GM19351 (cell line): ENCODE results near the gene SEPHS2.
"Not testable (repeated sequence)": the region's sequence is repeated elsewhere in the genome, so short reads cannot be mapped to it uniquely, and the experiment has no call there.

Experiments used
- ATAC-seq: cut with Tn5 transposase; IDR thresholded peaks from one replicate; pipeline ENCODE4 v1.9.1; 2021; ENCODE audit warnings: mild to moderate bottlenecking, moderate library complexity; ENCODE audit not compliant: unreplicated experiment

SEPHS2 gene

DNA sequence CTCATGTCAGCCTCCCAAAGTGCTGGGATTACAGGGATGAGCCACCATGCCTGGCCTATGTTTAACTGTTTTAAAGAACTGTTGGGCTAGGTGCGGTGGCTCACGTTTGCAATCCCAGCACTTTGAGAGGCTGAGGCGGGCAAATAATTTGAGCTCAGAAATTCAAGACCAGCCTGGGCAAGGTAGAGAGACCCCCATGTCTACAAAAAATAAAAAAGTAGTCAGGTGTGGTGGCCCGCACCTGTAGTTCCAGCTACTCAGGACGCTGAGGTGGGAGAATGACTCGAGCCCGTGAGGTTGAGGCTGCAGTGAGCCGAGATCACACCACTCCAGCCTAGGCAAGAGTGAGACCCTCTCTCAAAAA, 24.9 kb upstream of the SEPHS2 start:
- peak; percentile 3 for ATAC-seq

GRCh38 chr16:30470170-30470512, 24.5 kb upstream of the SEPHS2 start:
- ATAC-seq, result no peak

DNA sequence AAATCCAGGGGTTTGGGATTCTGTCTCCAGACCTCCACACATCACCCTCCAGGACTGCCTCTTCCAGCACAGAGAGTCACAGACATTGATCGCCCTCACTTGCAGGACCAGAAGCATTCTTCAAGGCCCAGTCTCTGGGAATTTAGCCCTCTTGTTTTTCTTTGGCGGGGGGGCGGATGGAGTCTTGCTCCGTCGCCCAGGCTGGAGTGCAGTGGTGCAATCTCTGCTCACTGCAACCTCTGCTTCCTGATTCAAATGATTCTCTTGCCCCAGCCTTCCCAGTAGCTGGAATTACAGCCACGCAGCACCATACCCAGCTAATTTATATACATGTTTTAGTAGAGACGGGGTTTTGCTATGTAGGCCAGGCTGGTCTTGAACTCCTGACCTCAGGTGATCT, 18.4 kb upstream of the SEPHS2 start:
- ATAC-seq, result no peak

DNA sequence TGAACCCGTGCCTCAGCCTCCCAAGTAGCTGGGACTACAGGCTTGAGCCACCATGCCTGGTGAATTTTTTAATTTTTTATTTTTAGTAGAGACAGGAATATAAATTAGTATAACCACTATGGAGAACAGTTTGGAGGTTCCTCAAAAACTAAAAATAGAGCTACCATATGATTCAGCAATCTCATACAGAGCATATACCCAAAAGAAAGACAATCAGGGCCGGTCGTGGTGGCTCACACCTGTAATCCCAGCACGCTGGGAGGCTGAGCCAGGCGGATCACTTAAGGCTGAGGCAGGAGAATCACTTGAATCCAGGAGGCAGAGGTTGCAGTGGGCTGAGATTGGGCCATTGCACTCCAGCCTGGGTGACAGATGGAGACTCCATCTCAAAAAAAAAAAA, 15.8 kb upstream of the SEPHS2 start:
- ATAC-seq, result not testable (repeated sequence)

- no peak for ATAC-seq
Measured at GRCh38 chr16:30459456-30459855, 13.8 kb upstream of the SEPHS2 start.

DNA sequence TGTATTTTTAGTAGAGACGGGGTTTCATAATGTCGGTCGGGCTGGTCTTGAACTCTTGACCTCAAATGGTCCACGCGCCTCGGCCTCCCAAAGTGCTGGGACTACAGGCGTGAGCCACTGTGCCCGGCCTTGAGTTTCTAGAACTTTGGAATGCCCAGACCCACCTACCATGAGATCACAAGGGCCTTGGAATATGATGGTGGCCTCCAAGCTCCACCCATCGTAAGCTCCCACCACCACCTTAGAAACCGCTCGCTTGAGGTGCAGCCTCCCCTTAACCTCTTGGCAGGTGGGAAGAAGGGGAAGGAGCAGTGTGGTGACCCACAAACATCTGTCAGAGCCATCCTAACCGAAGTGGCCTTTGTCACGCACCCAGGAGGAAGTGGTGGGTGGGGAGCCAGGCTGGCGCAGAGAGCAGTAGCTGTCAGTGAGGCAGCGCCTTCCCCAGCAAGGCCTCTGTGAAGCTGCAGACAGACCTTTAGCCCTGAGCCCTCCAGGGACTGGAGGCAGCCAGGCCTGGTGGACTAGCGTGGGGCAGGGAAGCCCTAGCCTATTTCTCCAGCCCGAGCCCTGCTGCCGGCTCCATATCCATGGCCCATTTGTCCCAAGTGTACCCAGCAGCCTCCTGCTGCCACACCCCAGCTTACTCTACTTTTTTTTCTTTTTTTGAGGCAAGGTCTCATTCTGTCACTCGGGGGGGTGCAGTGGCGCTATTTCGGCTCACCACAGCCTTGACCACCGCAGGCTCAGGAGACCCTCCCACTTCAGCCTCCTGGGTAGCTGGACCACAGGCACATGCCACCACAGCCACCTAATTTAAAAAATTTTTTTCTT, 13.1 kb upstream of the SEPHS2 start:
- ATAC-seq, result peak; percentile 80

GRCh38 chr16:30457743-30458560, 12.3 kb upstream of the SEPHS2 start:
- ATAC-seq, result no peak

GRCh38 chr16:30457256-30457655, 11.6 kb upstream of the SEPHS2 start:
- no peak for ATAC-seq

DNA sequence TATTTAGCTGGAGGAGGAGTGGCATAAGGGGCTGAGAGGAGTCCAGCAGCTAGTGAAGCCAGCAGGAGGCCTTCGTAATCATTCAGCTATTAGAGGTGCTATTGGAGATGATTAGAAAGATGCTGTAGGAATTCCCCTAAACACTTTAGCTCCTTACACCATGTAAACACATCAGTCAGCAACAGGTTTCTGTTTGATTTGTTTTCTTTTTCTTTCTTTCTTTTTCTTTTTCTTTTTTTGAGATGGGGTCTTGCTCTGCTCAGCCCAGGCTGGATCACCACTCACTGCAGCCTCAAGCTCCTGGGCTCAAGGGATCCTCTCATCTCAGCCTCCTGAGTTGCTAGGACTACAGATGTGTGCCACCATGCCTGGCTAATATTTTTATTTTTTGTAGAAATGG, 10.6 kb upstream of the SEPHS2 start:
- ATAC-seq, result no peak

DNA sequence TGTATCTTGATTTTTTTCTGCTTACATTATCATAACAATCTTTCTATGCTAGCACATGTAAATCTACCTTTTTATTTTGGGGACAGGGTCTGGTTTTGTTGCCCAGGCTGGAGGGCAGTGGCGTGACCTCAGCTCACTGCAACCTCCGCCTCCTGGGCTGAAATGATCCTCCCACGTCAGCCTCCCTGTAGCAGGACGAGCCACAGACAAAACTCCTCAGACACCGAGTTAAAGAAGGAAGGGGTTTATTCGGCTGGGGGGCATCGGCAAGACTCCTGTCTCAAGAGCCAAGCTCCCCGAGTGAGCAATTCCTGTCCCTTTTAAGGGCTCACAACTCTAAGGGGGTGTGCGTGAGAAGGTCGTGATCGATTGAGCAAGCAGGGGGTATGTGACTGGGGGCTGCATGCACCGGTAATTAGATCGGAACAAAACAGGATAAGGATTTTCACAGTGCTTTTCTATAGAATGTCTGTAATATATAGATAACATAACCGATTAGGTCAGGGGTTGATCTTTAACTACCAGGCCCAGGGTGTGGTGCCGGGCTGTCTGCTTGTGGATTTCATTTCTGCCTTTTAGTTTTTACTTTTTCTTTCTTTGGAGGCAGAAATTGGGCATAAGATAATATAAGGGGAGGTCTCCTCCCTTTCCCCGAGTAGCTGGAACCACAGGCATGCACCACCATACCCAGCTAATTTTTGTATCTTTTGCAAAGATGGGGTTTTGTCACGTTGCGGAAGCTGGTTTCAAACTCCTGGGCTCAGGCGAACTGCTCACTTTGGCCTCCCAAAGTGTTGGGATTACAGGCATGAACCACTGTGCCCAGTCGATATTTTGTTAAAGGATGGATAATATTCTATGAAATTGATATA, 7.3 kb upstream of the SEPHS2 start:
- ATAC-seq, result not testable (repeated sequence)

DNA sequence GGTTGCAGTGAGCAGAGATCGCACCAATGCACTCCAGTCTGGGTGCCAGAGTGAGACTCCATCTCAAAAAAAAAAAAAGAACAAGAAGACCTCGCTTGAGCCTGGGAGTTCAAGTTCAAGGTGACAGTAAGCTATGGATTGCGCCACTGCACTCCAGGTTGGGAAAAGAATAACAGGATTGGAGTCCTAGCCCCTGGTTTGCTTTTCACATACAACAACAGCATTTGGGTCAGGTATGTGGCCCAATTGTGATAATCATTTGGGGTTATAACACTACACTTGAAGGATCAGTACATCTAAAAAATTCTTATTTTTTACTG, 3.4 kb upstream of the SEPHS2 start:
- no peak for ATAC-seq

GRCh38 chr16:30447512-30448226, 2.0 kb upstream of the SEPHS2 start:
- ATAC-seq, result no peak

DNA sequence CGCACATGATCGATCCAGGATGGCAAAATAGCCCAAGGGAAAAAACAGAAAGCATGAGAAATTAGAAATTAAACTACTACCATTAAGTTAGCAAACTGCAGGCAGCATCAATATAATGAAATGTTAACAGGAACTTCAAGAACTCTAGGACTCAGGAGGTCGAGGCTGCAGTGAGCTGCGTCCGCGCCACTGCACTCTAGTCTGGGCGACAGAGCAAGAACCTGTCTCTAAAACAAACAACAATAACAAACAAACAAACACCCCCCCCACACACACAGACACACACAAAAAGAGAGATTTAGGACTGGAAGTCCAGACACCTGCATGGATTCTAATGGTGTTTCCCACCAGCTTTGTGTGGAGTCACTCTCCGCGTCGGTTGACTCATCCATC, 525 bp upstream of the SEPHS2 start:
- ATAC-seq, result no peak

DNA sequence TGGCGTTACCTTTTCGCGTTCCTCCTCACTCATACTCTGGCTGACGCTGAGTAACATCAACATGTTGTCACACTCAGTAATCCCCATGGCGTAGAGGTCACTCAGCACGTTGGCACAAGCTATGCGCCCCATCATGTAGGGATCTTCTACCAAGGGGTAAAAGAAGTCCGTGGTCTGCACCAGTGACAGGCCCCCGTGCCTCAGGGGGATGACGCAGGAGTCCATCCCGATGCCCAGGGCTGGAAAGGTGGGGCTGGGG, 596 bp downstream of the SEPHS2 start:
- no peak for ATAC-seq

DNA sequence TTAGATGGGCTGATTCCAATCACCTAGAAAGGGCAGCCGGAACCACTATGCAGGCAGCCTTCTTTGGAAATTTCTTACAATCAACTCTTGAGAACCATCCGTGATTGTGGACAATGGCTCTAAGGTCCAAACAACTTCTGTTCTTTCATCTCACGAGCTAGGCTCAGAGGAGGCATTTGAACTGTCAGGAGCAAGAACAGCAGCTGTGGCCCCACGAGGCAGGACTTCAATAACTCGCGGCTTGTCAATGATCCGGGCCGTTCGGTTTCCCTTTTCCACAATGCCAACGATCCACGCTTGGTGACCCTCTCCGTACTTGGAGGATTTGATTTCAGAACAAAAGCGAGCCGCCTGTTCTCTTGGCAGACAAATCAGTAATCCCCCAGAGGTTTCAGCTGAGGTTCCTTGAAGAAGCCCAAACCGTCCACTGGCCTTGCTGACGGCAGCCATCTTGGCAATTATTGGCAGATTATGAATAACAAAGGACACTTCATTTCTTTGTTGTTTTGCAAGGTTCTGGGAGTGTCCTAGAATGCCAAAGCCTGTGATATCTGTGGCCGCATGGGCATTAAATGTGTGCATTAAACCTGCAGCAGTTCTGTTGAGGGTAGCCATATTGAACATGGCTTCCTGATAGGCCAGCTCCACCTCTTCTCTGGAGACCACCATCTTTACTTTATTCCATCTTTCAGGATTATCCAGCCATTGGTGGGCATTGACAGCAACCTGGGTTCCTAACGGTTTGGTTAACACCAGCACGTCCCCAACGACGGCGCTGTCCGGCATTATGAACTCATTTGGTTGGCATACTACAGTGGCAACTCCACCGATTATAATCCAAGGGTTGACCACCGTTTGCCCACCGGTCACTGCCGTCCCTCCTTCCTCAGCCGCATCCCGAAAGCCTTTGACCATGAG, 1.2 kb downstream of the SEPHS2 start:
- ATAC-seq, result no peak

- no peak for ATAC-seq
Measured at GRCh38 chr16:30443631-30444030, 2.0 kb downstream of the SEPHS2 start.

DNA sequence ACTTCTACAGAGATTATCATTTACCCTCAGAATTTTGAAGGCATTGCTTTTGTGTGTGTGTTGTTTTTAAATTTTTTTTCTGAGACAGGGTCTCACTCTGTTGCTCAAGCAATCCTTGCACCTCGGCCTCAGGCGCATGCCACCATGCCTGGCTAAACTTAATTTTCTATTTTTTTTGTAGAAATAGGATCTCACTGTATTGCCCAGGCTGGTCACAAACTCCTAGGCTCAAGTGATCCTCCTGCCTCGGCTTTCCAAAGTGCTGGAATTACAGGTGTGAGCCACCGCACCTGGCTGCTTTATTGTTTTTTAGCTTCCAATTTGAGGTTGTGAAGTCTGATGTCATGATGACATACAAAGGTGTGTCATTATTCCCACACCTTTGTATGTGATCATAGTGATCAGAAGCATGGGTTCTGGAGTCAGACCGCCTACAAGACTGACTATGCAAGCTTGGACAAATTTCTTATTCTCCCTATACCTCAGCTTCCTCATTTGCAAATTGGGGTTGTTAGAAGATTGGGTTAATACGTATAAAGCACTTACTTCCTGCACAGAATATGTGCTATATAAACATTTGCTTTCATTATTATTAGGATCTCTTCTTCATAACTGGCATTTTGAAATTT, 5.8 kb downstream of the SEPHS2 start:
- ATAC-seq, result no peak

DNA sequence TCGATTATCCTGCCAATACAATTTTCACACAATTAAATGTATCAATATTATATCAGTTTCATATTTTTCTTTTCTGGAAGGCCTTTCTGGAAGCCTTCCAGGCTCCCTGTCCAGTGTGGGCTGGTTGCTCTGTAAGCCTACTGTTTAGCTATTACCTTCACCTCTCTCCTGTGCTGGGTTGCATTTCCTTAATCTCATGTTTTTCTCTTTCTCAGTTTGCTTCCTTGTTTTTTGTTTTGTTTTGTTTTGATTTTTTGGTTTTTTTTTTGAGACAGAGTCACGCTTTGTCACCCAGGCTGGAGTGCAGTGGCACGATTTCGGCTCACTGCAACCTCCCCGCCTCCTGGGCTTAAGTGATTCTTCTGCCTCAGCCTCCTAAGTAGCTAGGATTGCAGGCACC, 6.8 kb downstream of the SEPHS2 start:
- ATAC-seq, result no peak

- ATAC-seq, result no peak
Measured at GRCh38 chr16:30437511-30438046, 8.1 kb downstream of the SEPHS2 start.
